Hepatocyte (in vitro differentiated cells): Measurements from ENCODE around the gene GRM4.

Experiments used
- CTCF ChIP-seq: fragments of 200-600 bp; sonication (generic); IDR thresholded peaks from 2 replicates; pipeline ENCODE4 v1.5.1; 2016; ENCODE audit warnings: antibody characterized with exemption, mild to moderate bottlenecking; ENCODE audit not compliant: poor library complexity
- EZH2 ChIP-seq: fragments of 200-600 bp; sonication (generic); IDR thresholded peaks from 2 replicates; pipeline ENCODE4 v1.6.1; 2016; ENCODE audit warnings: antibody characterized with exemption, mild to moderate bottlenecking, borderline replicate concordance

- TF ChIP-seq CTCF (no peak), EZH2 (no peak)
Observed at GRCh38 chr6:34043359-34043758, 102.5 kb downstream of the GRM4 start.
